CD4-positive, alpha-beta T cell treated with Interleukin-10 for 1 hour (primary cell): ENCODE results near the gene EPN3.

ENCODE experiments used
- DNase-seq: peaks from one replicate; pipeline ENCODE4 v3.0.0-alpha.2; 2020

The EPN3 gene

DNA sequence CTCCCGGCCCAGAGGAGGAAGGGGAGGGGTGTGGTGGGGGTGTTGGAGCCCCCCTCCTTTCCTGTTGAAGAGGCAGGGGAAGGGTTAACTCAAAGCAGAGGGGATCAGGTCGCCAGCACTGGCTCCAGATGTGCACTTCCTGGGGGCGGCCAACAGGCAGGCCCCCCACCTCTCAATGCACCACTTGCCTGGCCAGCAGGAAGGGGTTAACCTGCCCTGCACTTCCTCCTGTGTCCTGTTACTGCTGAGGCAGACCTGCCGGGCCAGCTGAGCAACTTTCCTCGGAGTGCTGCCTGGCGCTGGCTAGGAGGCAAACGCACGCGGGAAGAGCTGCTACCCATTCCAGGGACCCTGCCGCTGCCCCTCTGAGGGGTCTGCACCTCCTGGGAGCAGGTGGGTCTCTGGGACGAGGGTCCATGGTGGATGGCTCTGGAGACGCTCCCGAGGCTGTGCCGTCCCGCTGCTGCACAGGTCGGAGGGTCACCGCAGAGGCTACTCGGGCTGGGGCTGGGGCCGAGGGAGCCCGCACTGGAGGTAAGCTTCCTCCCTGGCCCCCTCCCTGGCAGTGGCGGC is at the start of gene EPN3:
TSS of gene EPN3 (plus strand) at position 284 of the 573 bp plus-strand sequence. CDS start 3,822 bp downstream, outside the sequence.
- DNase-seq, result no peak

DNA sequence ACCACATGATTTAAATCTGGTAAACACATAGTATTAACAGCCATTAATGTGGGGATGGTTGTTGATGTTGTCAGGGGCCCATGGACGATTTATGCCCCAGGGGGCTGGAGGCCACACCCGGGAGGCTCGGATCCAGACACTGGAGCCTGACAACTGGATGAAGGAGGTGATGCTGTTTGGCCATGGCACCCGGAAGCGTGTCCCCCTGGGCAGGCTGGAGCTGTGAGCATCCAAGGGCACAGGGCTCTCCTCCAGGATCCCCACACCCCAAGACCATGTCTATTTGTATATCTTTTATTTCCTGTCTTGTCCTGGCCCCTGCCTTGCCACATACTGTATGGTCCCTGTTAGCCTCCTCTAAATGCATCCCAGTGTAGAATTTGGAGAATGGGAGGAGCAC is 49.3 kb upstream of the EPN3 start:
- no peak for DNase-seq

DNA sequence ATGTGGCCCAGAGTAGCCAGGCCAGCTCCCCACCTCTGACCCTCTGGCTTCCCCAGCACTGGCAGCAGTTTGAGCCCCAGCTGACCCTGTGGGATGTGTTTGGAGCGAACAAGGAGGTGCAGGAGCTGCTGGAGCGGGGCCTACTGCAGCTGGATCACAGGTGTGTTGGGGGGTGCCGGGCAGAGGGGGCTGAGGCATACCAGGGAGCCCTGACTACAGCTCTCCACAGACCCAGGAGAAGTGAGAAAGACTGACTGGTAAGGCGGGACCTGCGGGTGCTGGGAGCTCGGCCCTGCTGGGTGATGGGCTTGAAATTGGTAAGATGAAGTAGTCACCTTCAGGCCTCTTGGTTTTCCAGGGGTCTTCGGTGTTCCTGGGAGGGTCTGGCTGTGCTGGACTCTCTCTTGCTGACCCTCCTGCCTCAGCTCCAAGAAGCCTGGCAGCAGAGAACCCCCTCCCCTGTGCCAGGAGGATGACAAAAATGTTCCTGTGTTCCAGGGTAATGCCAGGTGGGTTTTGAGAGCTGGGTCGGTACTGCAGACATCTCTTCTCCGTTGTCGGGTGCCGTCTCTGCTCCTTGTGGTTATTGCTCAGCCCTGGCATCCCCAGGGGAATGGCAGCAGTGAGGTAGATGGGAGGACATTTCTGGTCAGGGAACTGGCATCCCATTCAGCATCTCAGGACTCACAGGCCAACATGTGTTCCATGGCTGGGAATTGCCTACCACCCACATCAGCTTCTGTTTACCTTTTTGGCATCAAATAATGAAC is 48.0 kb upstream of the EPN3 start:
- DNase-seq, result no peak

DNA sequence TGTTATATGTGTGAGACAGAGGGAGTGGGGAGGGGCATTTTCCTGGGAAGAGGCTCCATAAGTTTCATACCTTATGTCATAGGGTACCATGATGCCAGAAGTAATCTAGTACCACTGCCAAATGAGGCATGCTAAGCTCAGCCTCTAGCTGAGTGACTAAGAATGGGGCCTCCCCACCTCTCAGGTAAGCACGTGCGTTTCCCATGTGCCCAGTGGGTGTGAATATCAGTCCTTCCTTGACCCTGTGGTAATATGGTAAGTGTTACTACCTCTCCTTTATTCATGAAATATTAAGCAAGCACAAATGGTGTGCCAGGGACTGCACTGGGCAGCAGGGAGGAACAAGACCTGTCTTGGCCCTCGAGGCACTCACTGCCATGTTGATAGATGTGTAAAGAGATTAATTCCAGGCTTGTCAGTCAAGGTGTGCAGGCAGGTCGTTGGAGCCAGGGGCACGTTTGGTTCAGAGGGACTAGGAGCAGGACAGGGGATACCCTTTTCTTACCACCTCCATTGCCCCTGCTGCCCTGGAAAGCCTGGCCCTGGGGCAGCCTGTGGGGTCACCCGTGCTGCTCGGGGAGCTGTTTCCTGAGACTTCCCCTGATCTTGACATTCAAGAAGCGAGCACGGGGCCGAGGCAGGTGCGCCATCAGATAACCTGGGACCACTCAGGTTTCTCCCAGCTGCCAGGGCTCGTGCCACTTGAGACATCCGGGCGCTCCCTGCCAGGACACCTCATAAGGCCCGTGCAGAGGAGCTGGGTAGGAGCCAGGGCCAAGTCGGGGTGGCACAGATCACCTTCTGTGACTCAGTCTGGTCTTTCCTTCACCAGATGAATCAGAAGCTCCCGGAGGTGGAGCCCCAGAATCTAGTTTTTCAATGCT is 45.1 kb upstream of the EPN3 start:
- no peak for DNase-seq

DNA sequence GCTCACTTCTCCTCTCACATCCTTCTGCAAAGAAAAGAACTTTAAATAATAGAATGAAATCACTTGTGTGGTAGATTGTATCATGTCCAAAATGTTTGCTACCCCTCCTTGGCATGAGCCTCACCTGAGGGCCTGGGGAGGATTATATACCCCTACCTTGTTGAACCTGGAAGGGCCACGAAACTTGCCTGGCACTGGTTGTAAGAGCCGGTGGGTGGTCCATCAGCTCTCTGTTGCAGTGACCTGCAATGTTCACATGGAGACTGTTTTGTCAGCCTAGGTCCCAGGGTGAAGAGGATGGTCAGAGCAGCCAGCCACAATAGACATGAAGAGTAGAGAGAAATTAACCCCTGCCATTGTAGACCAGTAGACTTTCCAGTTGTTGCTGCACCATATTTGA is 43.7 kb upstream of the EPN3 start:
- no peak for DNase-seq

DNA sequence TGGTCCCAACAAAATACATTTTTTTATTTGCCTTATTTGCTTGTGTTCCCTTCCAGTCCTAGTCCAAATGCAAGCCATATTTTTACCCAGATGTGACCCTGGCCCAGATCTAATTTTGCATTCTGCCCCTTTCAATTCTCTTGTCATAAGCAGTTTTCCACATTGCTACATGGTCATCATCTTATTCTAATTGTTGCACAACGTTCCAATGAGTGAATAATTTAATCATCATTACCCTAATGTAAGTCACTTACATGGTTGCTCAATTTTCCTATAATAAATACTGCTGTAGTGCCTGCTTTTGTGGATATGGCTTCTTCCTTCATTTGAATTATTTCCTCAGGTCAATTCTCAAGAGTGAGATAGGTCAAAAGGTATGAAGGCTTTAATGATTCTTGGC is 41.0 kb upstream of the EPN3 start:
- no peak for DNase-seq

DNA sequence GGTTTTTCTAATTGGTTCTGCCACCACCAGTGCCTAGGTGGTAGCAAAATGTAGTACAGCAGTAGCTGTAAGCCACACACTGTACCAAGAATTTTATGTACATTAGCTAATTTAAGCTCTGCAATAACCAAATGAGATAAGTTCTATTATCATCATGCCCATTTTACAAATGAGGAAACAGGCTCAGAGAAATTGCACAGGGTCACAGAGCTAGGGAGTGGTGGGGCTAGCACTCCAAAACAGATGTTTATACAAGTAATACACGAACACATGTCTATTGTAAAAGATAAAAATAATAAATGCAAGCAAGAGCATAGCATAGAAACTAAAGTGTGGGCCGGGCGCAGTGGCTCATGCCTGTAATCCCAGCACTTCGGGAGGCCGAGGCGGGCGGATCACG is 40.3 kb upstream of the EPN3 start:
- DNase-seq, result no peak

DNA sequence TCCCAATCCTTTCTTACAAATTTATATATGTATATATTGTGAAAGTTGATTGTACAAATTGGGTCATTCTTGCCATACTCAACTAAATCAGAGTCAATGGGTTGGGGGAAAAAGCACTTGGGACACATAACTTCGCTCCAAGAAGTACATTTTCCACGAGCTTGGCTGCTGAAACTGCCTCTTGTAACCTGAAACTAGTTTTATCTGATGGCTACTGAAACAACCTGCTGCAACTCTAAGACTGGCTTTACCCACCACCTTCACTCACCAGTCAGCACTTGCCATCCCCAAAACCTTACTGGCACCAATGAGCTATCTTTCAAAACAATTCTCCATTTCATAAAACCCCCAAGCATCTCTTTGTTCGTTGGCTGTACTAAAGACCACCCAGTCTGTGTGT is 38.8 kb upstream of the EPN3 start:
- no peak for DNase-seq

DNA sequence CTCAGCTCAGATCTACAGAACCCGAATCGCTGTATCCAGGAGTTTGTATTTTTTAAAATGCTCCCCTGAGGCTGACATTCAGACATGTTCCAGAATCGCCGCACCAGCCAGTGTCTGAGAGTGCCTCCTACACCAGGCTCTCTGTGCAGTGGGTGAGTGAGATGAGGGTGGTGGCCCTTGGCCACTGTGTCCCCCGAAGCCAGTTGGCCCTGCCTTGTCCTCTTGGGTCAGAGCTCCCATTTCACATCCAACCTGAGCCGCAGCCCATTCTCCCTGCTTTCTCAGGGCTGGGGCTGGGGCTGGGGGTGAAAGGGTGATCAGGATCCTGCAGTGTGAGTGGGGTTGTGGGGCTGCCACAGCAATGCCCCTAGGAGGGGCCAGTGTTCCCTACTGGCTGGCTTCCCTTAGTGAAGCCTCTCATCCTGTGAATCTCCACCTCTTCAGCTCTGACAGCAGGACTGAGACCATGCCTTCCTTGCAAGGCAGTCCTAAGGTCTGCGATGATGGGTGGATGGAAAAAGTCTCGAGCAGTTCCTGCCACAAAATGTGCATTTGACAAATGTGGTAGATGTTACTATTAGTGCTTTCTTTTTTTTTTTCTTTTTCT is 37.2 kb upstream of the EPN3 start:
- no peak for DNase-seq

DNA sequence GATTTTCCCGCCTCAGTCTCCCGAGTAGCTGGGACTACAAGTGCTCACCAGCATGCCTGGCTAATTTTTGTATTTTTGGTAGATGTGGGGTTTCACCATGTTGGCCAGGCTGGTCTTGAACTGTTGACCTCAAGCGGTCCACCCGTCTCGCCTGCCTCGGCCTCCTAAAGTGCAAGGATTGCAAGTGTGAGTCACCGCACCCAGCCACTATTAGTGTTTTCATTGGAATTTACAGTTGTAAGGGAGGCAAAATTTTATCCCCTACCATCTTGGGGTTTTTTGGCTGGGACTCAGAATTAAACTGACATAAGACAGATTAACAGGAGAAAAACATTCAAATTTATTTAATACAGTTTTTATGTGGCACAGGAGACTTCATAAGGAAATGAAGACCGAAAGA is 36.6 kb upstream of the EPN3 start:
- no peak for DNase-seq

DNA sequence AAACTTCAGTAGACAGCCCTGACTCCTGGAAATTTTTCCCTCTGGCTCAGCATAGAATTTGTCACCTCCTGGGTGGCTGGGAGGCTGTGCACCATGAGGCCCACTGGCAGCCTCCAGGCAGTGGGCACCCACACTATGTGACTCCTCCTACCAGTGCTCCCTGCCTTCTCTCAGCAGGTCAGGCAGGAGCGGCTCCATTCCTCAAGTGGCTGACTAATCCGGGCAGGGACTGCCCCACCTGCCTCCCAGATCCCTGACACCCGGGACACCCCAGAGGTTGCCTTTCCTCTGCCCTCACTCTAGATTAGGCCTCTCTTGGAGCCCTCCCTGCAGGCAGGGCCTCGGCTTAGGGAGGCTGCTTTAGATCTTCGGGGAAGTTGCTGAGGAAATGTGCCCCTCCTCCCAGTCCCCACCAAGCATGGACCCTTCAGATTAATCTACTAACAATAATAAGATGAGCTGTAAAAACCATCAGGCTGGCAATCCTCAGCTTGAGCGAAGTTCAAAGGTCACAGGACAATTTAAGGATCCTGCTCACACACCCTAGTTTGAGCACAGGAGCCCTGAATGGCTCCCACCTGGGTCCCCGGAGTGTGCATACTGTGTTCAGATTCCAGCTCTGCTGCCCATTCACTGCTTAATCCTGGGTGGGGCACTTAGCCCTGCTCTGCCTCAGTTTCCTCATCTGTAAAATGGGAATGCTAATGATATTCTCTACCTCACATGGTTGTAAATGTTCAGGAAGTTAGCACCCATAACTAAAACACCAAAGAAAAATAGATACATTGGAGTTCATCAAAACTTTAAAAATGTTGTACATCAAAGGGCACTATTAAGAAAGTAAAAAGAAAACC is 34.3 kb upstream of the EPN3 start:
- DNase-seq, result no peak

DNA sequence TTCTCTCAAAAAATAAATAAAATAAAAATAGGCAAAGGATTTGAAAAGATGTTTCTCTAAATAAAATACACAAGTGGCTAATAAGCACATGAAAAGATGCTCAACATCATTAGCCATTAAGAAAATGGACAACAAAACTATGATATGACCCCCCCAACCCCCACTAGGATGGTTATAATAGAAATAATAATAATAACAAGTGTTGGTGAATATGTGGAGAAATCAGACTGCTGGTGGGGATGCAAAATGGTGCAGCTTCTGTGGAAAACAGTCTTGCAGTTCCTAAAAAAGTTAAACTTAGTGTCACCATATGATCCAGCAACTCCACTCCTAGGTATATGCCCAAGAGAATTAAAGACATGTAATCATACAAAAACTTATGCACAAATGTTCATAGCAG is 33.3 kb upstream of the EPN3 start:
- no peak for DNase-seq

DNA sequence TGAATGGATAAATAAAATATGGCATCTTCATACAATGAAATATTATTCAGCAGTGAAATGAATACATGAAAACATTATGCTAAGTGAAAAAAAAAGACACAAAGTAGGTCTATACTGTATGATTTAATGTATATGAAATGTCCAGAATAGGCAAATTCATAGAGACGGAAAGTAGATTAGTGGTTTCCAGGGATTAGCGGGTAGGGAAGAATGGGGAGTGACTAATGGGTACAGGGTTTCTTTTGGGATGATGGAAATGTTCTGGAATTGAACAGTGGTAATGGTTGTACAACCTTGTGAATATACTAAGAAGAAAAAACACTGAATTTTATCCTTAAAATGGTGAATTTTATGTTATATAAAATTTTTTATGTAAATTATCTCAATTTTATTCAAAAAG is 32.8 kb upstream of the EPN3 start:
- DNase-seq, result no peak

DNA sequence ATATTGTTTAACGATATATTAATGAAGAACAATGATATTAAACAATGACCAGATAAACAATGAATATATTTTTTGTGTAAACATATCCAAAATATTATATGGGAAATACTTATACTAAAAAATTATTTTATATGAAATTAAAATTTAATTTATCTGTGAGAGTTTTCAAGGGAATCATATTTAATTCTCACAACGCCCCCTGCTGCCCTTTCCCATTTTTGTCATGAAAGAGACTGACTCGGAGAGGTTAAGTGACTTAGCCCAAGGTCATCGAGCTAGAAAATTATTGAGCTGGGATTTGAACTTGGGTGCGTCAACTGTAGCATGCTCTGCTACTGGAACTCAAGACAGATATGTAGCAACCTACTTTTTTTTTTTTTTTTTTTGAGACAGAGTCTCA is 31.5 kb upstream of the EPN3 start:
- DNase-seq, result peak; percentile 41

DNA sequence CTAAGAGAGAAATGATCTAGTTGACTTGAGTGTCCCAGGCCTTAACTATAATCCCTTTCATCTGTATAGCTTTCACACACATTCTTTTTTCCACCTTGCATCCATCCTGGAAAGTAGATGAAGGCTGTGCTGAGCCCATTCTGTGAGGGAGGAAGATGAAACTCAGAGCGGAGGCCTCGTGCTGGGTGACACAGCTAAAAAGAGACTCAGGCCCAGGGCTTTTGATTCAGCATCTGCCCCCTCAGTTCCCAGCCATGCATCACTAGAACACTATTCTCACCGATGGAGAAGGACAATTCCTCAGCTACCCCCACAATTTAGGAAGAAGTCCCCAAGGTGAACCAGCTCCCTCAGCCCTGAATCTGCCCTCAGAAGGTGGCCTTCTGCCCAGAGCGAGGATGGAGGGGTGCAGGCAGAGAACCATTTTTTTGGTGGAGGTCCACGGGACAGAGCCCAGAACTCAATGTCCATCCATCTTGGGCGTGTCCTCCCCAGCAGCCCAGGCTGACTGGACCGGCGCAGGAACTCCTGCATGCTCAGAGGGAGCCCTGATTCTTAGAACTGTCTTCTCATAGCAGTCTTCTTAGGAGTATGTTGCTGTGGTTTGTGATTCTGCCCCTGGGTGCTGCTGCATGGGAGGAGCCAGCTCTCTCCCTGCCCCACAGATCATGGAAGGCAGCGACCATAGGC is 30.1 kb upstream of the EPN3 start:
- no peak for DNase-seq

DNA sequence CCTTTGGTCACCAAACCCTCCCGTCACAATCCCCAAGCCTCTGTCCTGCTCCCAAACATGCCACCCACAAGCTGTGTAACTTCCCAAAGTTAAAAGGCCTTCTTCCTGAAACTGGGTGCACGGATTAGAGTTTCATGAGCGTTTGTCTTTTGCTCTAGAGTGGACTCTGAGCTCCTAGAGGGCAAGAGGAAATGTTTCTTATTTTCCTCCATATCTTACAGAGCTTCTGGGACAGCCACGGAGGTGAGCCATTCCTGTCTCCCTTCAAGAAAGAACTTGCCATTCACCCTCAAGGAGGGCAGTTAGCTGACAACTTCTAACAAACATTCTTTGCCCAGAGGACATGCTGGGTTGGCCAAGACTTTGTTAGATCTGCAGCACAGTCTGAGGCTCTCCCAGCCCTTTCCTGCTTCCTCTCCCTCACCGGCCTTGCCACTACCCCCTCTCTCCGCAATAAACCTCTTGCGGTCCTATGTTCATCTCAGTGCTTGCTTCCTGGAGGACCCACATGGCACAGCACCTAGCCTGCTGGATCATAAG is 26.9 kb upstream of the EPN3 start:
- DNase-seq, result no peak

DNA sequence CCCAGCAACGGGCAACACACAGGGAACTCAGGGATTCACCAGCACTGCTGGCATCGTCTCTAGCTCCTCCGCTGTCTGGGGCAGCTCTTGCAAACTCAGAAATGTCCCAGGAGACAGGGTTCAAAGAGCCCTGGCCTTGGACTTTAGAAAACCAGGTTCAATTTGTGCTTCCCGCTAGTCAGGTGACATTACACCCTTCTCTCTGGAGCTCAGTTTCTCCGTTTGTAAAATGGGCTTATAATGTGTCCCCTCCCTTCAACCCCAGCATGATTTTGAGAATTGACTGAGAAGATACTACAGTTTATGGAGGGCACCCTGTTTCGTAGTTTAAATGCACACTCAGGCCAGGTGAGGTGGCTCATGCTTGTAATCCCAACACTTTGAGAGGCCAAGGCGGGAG is 26.2 kb upstream of the EPN3 start:
- DNase-seq, result no peak

DNA sequence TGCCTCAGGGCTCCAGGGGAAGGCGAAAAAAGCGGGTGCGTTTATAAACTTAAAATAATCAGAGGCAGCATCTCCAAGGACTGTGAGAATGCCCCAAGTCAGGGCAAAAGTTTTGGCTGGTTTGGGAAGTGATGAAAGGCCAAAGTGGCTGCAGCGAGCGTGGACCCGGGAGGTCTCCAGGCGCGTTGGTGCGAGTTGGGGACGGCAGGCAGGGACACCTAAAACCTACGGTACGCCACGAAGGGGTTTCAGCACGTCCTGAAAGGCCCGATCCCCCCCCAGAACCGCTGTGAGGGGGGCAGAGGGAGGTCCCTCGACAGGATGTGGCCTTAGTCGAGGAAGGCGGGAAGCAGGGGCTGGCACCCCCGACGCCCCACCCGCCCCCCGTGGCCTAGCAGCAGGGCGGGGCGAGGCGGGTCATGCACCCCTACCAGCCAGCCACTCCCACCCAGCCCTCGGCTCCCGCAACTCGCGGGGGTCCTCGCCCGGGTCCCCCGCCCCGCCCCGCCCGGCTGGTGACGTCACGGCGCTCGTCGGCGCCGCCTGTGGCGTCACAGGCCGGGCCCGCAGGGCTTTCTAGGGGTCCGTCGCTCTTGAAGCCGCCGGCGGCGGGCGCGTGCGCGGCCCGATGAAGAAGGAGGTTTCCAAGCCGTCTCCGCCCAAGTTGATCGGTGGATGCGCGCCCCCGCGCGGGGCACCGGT is 24.5 kb upstream of the EPN3 start, which contains the start of gene MYCBPAP:
TSS of gene MYCBPAP (plus strand) at position 569 of the 702 bp plus-strand sequence. CDS start 236 bp downstream, outside the sequence.
- DNase-seq, result peak; percentile 81

DNA sequence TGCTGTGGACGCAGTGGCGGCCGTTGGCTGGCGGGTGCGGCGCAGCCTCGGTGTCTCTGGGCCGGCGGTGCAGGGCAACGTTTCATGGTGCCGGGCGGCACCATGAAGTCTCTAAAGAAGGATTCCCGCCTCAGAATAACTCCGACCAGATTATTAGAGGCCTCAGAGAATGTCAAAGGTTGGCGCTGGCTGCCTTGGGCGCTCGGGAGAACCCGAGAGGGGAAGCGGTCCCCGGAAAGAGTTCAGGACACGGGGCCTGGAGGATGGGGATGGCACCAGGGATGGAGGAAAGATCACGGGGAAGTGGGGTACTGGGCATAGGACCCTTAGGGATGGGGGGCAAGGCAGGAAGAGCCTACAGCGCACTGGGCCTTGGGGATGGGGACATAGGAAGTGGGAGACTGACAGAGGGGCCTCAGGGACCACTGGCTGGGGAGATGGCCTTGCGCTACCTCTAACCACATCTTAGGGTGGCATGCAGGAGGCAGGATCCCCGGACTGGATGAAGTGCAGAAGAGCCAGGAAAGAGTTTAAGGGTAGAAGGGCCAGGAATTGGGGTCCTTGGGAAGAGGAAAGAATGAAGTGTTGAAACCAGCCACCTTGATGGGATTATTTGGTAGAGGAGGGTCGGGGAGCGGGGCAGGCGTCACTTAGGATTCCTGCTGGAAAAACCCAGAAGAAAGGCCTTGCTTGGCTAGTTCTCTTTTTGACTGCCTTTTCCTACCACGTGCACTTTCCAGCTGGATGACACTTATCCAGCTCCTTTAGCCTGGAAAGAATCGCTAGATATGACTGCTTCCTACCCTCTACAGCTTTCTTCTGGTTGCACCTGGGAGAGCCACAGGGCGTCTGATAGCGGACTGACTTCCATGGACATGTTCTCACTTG is 23.7 kb upstream of the EPN3 start:
- DNase-seq, result no peak

DNA sequence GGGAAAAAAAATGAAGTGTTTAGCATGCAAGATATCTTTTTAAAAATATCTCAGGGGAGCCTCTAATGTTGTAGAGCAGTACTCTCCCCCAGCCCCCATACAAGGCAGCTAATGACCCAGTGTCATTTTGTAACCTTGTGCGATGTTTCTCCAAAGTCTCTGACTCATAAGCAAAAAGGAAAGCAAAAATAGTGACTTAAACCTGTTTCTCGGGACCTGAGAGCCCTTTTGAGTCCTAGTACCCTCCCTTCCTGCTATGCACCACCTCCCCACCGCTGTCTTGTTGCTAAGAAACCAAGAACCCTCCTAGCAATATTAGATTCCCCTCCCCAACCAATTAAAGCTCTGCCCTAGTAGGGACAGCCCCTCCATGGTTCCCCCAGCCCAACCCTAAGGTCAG is 21.5 kb upstream of the EPN3 start:
- DNase-seq, result peak; percentile 71
